SKM-1 treated with dmso at 0.1 percent for 144 hours (cell line): ENCODE results near the gene SEMG1.

ENCODE experiments used
- DNase-seq: peaks from one replicate; lab custom pipeline; 2025; ENCODE audit not compliant: unreplicated experiment; lab: John Stamatoyannopoulos, UW

Gene SEMG1

GRCh38 chr20:45206725-45207124 is at the start of gene SEMG1:
SEMG1 (plus strand) TSS chr20:45207033; CDS start chr20:45207054, 21 bp downstream.
- DNase-seq = no peak

GRCh38 chr20:45157962-45158361 is 48.9 kb upstream of the SEMG1 start:
- no peak for DNase-seq

DNA sequence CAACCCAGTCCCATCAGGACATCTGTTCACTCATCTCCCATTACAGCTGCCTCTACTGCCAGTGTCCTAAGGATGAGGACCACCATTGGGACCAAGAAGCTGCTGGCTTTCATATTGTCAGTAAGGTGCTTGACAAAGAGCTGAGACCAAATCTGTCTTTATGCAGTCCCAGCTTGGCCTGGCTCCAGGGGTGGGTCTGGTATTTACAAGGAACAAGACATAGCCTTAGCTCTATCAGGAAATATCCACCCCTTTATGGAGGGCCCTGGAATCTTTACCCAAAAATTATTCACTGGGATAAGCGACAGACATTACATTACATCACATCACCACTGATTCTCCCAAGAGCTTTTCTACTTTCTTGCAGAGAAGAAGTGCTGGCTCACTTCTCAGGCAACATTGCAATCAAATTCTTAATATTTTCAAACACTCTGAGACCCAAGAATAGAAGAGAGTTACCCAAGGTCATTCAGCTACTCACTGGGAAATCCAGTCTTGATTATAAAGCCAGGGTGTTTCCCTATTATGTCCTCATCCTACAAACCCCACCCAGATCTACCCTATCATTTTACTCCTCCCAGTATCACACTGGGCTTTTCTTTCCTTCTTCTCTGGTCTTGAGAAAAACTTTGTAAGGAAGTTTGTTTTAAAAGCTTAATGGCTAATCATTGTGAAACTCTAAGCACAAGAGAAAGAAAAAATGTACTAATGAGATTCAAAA is 43.6 kb upstream of the SEMG1 start:
- no peak for DNase-seq

DNA sequence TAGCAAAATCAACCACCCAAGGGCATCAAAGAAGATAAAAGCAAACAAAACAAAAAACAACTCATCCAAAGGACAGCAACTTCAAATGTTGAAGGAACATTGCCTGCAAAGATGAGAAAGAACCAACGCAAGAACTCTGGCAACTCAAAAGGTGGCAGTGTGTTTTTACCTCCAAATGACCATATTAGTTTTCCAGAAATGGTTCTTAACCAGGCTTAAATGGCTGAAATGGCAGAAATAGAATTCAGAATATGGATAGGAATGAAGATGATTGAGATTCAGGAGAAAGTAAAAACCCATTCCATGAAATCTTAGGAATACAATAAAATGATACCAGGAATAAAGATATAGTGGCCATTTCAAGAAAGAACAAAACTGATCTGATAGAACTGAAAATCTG is 41.9 kb upstream of the SEMG1 start:
- no peak for DNase-seq

DNA sequence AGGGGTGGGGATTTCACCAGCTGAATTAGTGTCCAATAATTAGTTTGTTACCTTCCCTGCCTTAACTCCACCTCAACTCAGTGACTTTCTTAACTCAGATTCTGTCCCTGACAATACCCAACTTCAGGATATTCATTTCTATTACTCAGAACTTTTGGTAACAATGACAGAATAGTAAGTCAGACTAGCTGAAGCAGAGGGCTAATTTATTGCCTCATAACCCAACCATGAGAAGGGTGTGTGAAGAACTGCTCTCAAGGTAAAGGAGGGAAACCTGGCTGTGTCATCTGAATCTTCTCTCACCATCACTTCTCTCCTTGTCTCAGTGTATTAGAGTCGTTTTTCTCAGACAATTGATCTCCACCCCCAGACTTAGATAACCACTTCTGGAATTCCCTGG is 33.3 kb upstream of the SEMG1 start:
- no peak for DNase-seq

- DNase-seq = no peak
These were observed 32.1 kb upstream of the SEMG1 start, which contains the start of gene PI3 for GRCh38 chr20:45174434-45175364. PI3 (plus strand) TSS chr20:45174902; CDS start chr20:45174923, 21 bp downstream.

- DNase-seq = no peak
These were observed 30.1 kb upstream of the SEMG1 start for GRCh38 chr20:45176526-45177267.

DNA sequence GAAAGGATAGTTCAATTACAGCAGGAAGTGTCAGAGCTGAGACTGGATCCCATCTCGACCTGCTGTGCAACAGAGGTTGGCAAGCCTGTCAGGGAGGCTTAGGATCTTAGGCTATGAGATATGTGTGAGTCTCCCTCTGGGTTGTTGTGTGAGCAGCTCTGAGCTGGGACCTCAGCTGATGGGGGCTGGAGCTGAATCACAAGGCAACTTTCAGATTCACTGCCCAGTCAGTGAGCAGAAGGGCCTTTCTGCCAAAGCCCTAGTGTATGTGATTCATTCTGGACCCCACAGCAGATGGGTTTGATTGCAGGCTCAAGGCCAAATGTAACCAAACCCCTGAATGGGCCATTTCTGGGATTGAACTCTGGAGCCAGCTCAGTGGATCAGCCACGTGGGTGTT is 27.7 kb upstream of the SEMG1 start:
- DNase-seq = no peak

DNA sequence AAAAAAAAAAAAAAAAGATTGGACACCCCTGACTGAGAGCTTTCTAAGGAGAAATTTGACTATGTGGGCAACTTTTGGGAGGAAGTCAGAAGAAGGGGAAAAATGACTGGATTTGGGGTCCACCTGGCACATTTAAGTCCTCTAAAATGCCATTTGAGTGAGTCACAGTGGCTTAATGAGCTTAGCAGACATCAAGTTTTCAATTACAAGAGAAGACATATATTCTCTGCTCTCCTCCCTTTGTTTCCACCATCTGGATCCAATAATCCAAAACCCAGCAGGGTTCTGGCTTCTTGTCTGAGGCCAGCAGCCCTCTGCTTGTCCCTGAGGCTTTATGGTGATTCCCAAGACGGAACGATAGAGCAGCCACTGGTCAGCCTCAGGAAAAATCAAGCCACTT is 25.2 kb upstream of the SEMG1 start:
- DNase-seq = no peak

DNA sequence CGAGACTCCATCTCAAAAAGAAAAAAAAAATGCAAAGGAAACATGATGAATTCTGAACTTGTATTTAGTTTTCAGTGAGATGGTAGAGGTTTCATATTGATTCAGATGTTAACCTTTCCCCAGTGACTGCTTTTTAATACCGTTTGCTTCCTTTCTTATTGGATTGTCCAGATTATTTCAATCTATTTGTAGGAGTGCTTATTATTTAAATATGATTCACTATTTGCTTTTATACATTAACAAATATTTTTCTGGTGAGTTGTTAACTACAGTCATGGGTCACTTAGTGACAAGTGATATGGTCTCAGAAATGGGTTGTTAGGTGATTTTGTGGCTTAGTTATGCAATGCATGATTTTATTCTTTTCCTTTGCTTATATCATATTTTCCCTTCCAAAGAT is 23.7 kb upstream of the SEMG1 start:
- no peak for DNase-seq

- no peak for DNase-seq
These were observed 19.1 kb upstream of the SEMG1 start for GRCh38 chr20:45187693-45188092.

DNA sequence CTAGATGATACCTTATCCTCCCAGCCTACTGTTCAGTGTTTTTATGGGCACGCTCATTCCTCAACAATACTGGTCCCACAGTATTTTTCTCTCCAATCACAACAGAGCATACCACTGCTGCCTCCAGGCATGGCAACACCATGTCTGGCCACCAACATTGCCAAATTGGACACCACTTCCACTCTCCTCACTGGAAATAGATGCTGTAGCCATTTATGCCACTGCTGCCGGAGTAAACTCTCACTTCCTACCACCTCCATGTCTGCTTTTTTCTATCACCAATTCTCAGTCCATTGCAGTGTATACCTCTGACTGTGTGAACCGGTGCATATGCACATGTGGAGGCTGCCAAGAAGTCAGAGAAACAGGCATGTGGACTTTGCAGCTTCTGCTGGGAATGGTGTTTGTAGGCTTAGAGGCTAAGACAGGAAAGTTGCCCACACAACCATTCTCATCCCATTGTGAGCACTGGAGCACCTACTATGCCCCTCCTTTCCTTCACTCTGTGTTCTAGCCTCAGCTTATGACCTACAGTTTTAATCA is 17.7 kb upstream of the SEMG1 start:
- DNase-seq = no peak

- DNase-seq = no peak
These were observed 17.0 kb upstream of the SEMG1 start for GRCh38 chr20:45189861-45190260.

GRCh38 chr20:45191926-45192325 is 14.9 kb upstream of the SEMG1 start:
- DNase-seq = no peak

GRCh38 chr20:45193331-45193730 is 13.5 kb upstream of the SEMG1 start:
- no peak for DNase-seq

- DNase-seq = no peak
These were observed 3.1 kb downstream of the SEMG1 start for GRCh38 chr20:45209924-45210323.

- no peak for DNase-seq
These were observed 5.0 kb downstream of the SEMG1 start for GRCh38 chr20:45211569-45212474.

GRCh38 chr20:45212836-45213235 is 6.0 kb downstream of the SEMG1 start:
- no peak for DNase-seq

- no peak for DNase-seq
These were observed 11.3 kb downstream of the SEMG1 start for GRCh38 chr20:45218124-45218523.

DNA sequence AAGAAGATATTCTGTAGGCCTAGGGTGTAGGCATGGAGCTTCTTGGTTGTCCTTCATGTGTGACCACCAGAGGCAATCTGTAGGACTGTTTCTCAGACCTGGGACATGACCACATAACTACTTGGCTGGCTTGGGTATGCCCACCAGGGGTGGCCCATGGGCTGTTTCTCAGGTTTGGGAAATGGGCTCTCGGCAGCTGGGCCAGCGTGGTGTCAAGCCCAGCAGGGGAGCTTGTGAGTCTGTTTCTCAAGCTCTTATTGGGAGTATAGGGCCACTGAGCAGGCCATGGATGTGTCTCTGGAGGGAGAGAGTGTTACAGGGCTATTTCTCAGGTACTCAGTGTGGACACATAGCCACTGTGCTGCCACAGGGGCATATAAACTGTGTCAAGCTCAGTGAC is 11.8 kb downstream of the SEMG1 start:
- no peak for DNase-seq
